ENCODE results near the gene MAGI2.

- no peak for TF ChIP-seq POLR2AphosphoS5 (IDR thresholded peaks at IDR 0.05)
- no peak for TF ChIP-seq CTCF (IDR thresholded peaks at IDR 0.05)
- no peak for TF ChIP-seq POLR2A (IDR thresholded peaks at IDR 0.05)
Measured at GRCh38 chr7:78176171-78176570, 1277.3 kb downstream of the MAGI2 start.
